Measurements from ENCODE around the gene MSRB2.

- TF ChIP-seq CTCF (IDR thresholded peaks at IDR 0.05) = no peak
- TF ChIP-seq POLR2A (IDR thresholded peaks at IDR 0.05) = no peak
- no peak for TF ChIP-seq POLR2AphosphoS5 (IDR thresholded peaks at IDR 0.05)
- TF ChIP-seq EP300 (IDR thresholded peaks at IDR 0.05) = no peak
Observed at GRCh38 chr10:23070913-23071218, 24.5 kb upstream of the MSRB2 start.
